ENCODE results near the gene RNF213. TPM values are rescaled to one million over a fixed set of nuclear protein-coding genes. Genes with fewer than 3 reads are reported as not detected.
A peak's percentile ranks its signal among the peaks of the same experiment; 100 is the strongest.

Gene RNF213
- total and polyA plus RNA-seq, 9 donors = 21.5 to 89.1 (median 50.8) TPM

- WGBS, 3 donors = 16 to 19% (median 17%) methylated on average over 14 of the region's 14 CpGs
- no peaks in the 10 kb centered on the region for H3K27me3 ChIP-seq
- peak in 4 of 5 donors; percentile 52 to 77 (median 74) for DNase-seq
- no peaks in the 10 kb centered on the region for H3K9me3 ChIP-seq
- intact Hi-C loops (cut with DNase I) = no loop called here
- H3K27ac ChIP-seq = no peak overlapping the region
- no peak for TF ChIP-seq CTCF (IDR thresholded peaks at IDR 0.05)
- no peak for TF ChIP-seq POLR2A (IDR thresholded peaks at IDR 0.05)
- TF ChIP-seq EP300 (IDR thresholded peaks at IDR 0.05) = no peak
- H3K4me1 ChIP-seq (ENCODE audit: insufficient read depth) = no peaks in the 10 kb centered on the region
- H3K36me3 ChIP-seq = no peaks in the 10 kb centered on the region
- H3K4me3 ChIP-seq = no peak overlapping the region
Observed at GRCh38 chr17:80441133-80441578, 180.5 kb downstream of the RNF213 start.

- Histone ChIP-seq H3K27ac (no peak overlapping the region), H3K27me3 (no peaks in the 10 kb centered on the region), H3K36me3 (no peaks in the 10 kb centered on the region), H3K4me3 (no peak overlapping the region), H3K4me1 (ENCODE audit: insufficient read depth) (no peaks in the 10 kb centered on the region), H3K9me3 (no peaks in the 10 kb centered on the region)
- WGBS, 3 donors = 86 to 91% (median 87%) methylated on average over 14 of the region's 14 CpGs
- no peak for TF ChIP-seq CTCF (IDR thresholded peaks at IDR 0.05)
- no peak for TF ChIP-seq EP300 (IDR thresholded peaks at IDR 0.05)
- TF ChIP-seq POLR2A (IDR thresholded peaks at IDR 0.05) = no peak
- intact Hi-C loops (cut with DNase I) = no loop called here
- no peak for DNase-seq
Observed at GRCh38 chr17:80441598-80442322, 181.1 kb downstream of the RNF213 start.

- intact Hi-C loops (cut with DNase I) = no loop called here
- TF ChIP-seq CTCF (IDR thresholded peaks at IDR 0.05) = no peak
- TF ChIP-seq POLR2A (IDR thresholded peaks at IDR 0.05) = no peak
- TF ChIP-seq EP300 (IDR thresholded peaks at IDR 0.05) = no peak
- Histone ChIP-seq H3K4me3 (no peak overlapping the region), H3K9me3 (no peaks in the 10 kb centered on the region), H3K27me3 (no peaks in the 10 kb centered on the region), H3K36me3 (no peaks in the 10 kb centered on the region), H3K27ac (no peak overlapping the region), H3K4me1 (ENCODE audit: insufficient read depth) (no peaks in the 10 kb centered on the region)
- WGBS, 3 donors = 82 to 90% (median 86%) methylated on average over 12 of the region's 12 CpGs
- DNase-seq = no peak
Observed at GRCh38 chr17:80442323-80442659, 181.6 kb downstream of the RNF213 start.

- H3K27ac ChIP-seq = no peak overlapping the region
- no peak overlapping the region for H3K4me3 ChIP-seq
- no peaks in the 10 kb centered on the region for H3K4me1 ChIP-seq (ENCODE audit: insufficient read depth)
- intact Hi-C loops (cut with DNase I) = no loop called here
- no peaks in the 10 kb centered on the region for H3K27me3 ChIP-seq
- H3K9me3 ChIP-seq = no peaks in the 10 kb centered on the region
- WGBS, 3 donors = 87 to 96% (median 92%) methylated on average over 3 to 4 of the region's 4 CpGs
- DNase-seq = no peak
- TF ChIP-seq EP300 (IDR thresholded peaks at IDR 0.05) = no peak
- TF ChIP-seq CTCF (IDR thresholded peaks at IDR 0.05) = no peak
- TF ChIP-seq POLR2A (IDR thresholded peaks at IDR 0.05) = no peak
- H3K36me3 ChIP-seq = no peaks in the 10 kb centered on the region
Observed at GRCh38 chr17:80442764-80443163, 182.1 kb downstream of the RNF213 start.
